ENCODE data around the gene SLC6A4.
A peak's percentile ranks its signal among the peaks of the same experiment; 100 is the strongest.

Gene SLC6A4

GRCh38 chr17:30235386-30236296, at the start of gene SLC6A4:
Gene SLC6A4 (minus strand): TSS chr17:30235697. CDS start chr17:30221958, 13,739 bp downstream.
- peak within 1 kb of the TSS; percentile 49 for H3K4me3 ChIP-seq (ENCODE audit: low read depth, low read length)
- DNase-seq (ENCODE audit: low read depth): no peak
- no peak for TF ChIP-seq CTCF (conservative IDR thresholded peaks at IDR 0.05; ENCODE audit: low read depth, low read length)

- TF ChIP-seq CTCF (conservative IDR thresholded peaks at IDR 0.05; ENCODE audit: low read depth, low read length): no peak
- no peak overlapping the region for H3K4me3 ChIP-seq (ENCODE audit: low read depth, low read length)
- DNase-seq (ENCODE audit: low read depth): no peak
These were observed 43.7 kb upstream of the SLC6A4 start for GRCh38 chr17:30279156-30279555.

- H3K4me3 ChIP-seq (ENCODE audit: low read depth, low read length): no peak overlapping the region
- TF ChIP-seq CTCF (conservative IDR thresholded peaks at IDR 0.05; ENCODE audit: low read depth, low read length): peak; percentile 79
- peak; percentile 91 for DNase-seq (ENCODE audit: low read depth)
These were observed 42.5 kb upstream of the SLC6A4 start for GRCh38 chr17:30278032-30278431.

GRCh38 chr17:30275911-30276310, 40.4 kb upstream of the SLC6A4 start:
- TF ChIP-seq CTCF (conservative IDR thresholded peaks at IDR 0.05; ENCODE audit: low read depth, low read length): no peak
- H3K4me3 ChIP-seq (ENCODE audit: low read depth, low read length): no peak overlapping the region
- DNase-seq (ENCODE audit: low read depth): no peak

GRCh38 chr17:30274887-30275286, 39.4 kb upstream of the SLC6A4 start:
- DNase-seq (ENCODE audit: low read depth): no peak
- H3K4me3 ChIP-seq (ENCODE audit: low read depth, low read length): no peak overlapping the region
- TF ChIP-seq CTCF (conservative IDR thresholded peaks at IDR 0.05; ENCODE audit: low read depth, low read length): no peak

- TF ChIP-seq CTCF (conservative IDR thresholded peaks at IDR 0.05; ENCODE audit: low read depth, low read length): no peak
- no peak overlapping the region for H3K4me3 ChIP-seq (ENCODE audit: low read depth, low read length)
- peak; percentile 91 for DNase-seq (ENCODE audit: low read depth)
These were observed 37.9 kb upstream of the SLC6A4 start for GRCh38 chr17:30273373-30273772.

- TF ChIP-seq CTCF (conservative IDR thresholded peaks at IDR 0.05; ENCODE audit: low read depth, low read length): no peak
- peak; percentile 96 for DNase-seq (ENCODE audit: low read depth)
- H3K4me3 ChIP-seq (ENCODE audit: low read depth, low read length): no peak overlapping the region
These were observed 35.6 kb upstream of the SLC6A4 start for GRCh38 chr17:30271102-30271501.
